HCT116 (cell line): ENCODE measurements around the gene SNX3. TPM values are rescaled to one million over a fixed set of nuclear protein-coding genes. Genes with fewer than 3 reads are reported as not detected.

Experiments
- ATAC-seq: fragments of 200-7000 bp; cut with Tn5 transposase; 2 replicates; pipeline ENCODE4 v1.9.1; 2020; ENCODE audit warnings: mild to moderate bottlenecking, moderate library complexity
- BruUV-seq: library from RNA; stranded (reverse); fragments of 400-500 nt; replicated peaks from 2 replicates; lab custom pipeline; 2021; lab: Mats Ljungman, UMichigan
- CTCF ChIA-PET: fragments of 300-600 bp; sonication (Branson Sonifier 250); formaldehyde crosslinking; loops from one replicate; lab custom pipeline; 2021; ENCODE audit warnings: antibody characterized with exemption; lab: Charles Lee
- POLR2A ChIA-PET: fragments of 300-600, 350-600 bp; sonication (Branson Sonifier 250); formaldehyde crosslinking; loops from one replicate; lab custom pipeline; 2021; ENCODE audit warnings: antibody characterized with exemption; lab: Charles Lee
- RAD21 ChIA-PET, 2 experiments: fragments of 300-600 bp; sonication (Branson Sonifier 250); formaldehyde crosslinking; loops; one replicate each; lab custom pipeline; 2023; ENCODE audit warnings: low total read pairs in 2 of 2; ENCODE audit not compliant: uncharacterized antibody in 2 of 2, unreplicated experiment in 2 of 2, low non-redundant PET in 1 of 2; lab: Charles Lee
- DNase-seq: peaks from one replicate; pipeline ENCODE4 v3.0.0-alpha.2; 2010; ENCODE audit warnings: low read depth, low spot score
- H2AFZ ChIP-seq: fragments of 200-600 bp; shearing (Covaris generic), sonication (generic); 2 replicates; pipeline ENCODE4 v1.6.1; 2017; ENCODE audit warnings: low read depth, mixed run types, mixed read lengths, antibody characterized with exemption, low read length; ENCODE audit not compliant: poor library complexity, severe bottlenecking
- H3K27ac ChIP-seq: 2 replicates; pipeline ENCODE4 v1.5.1; 2012; ENCODE audit warnings: low read depth, low read length
- H3K27me3 ChIP-seq: fragments of 200-600 bp; sonication (generic); 2 replicates; pipeline ENCODE4 v1.6.1; 2016; ENCODE audit warnings: mixed run types, low read length, mixed read lengths; ENCODE audit not compliant: insufficient read depth
- H3K36me3 ChIP-seq, 2 experiments: fragments of 200-500 bp in 1 of 2; fragments of 200-600 bp in 1 of 2; sonication (Bioruptor generic) in 1 of 2; sonication (generic) in 1 of 2; 2 replicates each; pipeline versions ENCODE4 v1.5.1 to v1.6.1; 2014 to 2016; ENCODE audit warnings: low read length in 2 of 2, inconsistent platforms in 1 of 2, mixed read lengths in 1 of 2, mixed run types in 1 of 2; ENCODE audit not compliant: insufficient read depth in 2 of 2, control insufficient read depth in 1 of 2
- H3K4me1 ChIP-seq, 2 experiments: fragments of 200-600 bp in 1 of 2; sonication (generic) in 1 of 2; 2 replicates each; pipeline versions ENCODE4 v1.5.1 to v1.6.1; 2012 to 2017; ENCODE audit warnings: low read length in 2 of 2, inconsistent platforms in 1 of 2, mild to moderate bottlenecking in 1 of 2, mixed read lengths in 1 of 2, mixed run types in 1 of 2, moderate library complexity in 1 of 2; ENCODE audit not compliant: insufficient read depth in 2 of 2, control insufficient read depth in 1 of 2
- H3K4me2 ChIP-seq: fragments of 200-600 bp; sonication (generic); 2 replicates; pipeline ENCODE4 v1.6.1; 2017; ENCODE audit warnings: mixed run types, low read length, mixed read lengths
- H3K4me3 ChIP-seq, 2 experiments: fragments of 200-600 bp in 1 of 2; sonication (generic) in 1 of 2; replicated peaks in 1 of 2; 2 replicates each; pipeline ENCODE4 v1.5.1; 2011 to 2016; ENCODE audit warnings: low read length in 2 of 2, control low read depth in 1 of 2, low read depth in 1 of 2, mild to moderate bottlenecking in 1 of 2, mixed read lengths in 1 of 2, mixed run types in 1 of 2
- H3K79me2 ChIP-seq: fragments of 200-600 bp; sonication (generic); 2 replicates; pipeline ENCODE4 v1.6.1; 2017; ENCODE audit warnings: mild to moderate bottlenecking, mixed run types, low read length, moderate library complexity, mixed read lengths; ENCODE audit not compliant: insufficient read depth
- H3K9ac ChIP-seq: fragments of 200-600 bp; sonication (generic); 2 replicates; pipeline ENCODE4 v1.6.1; 2016; ENCODE audit warnings: low read length, mixed read lengths
- H3K9me2 ChIP-seq: fragments of 200-600 bp; sonication (generic), shearing (Covaris generic); 2 replicates; pipeline ENCODE4 v1.6.1; 2017; ENCODE audit warnings: mixed run types, mild to moderate bottlenecking, moderate library complexity; ENCODE audit not compliant: insufficient read depth
- H3K9me3 ChIP-seq, 2 experiments: fragments of 200-500 bp in 1 of 2; fragments of 200-600 bp in 1 of 2; sonication (Bioruptor generic) in 1 of 2; sonication (generic) in 1 of 2; 2 replicates each; pipeline ENCODE4 v1.6.1; 2014 to 2017; ENCODE audit warnings: low read length in 2 of 2, mixed read lengths in 2 of 2, inconsistent platforms in 1 of 2, low read depth in 1 of 2, mild to moderate bottlenecking in 1 of 2, mixed run types in 1 of 2, moderate library complexity in 1 of 2; ENCODE audit not compliant: control insufficient read depth in 1 of 2, insufficient read depth in 1 of 2
- H4K20me1 ChIP-seq: fragments of 200-600 bp; sonication (generic), shearing (Covaris generic); 2 replicates; pipeline ENCODE4 v1.6.1; 2017; ENCODE audit warnings: mixed run types, mild to moderate bottlenecking, moderate library complexity; ENCODE audit not compliant: insufficient read depth
- CBX3 ChIP-seq: IDR thresholded peaks from 2 replicates; pipeline ENCODE4 v1.6.1; 2012; ENCODE audit warnings: low read depth
- EGR1 ChIP-seq: IDR thresholded peaks from 2 replicates; pipeline ENCODE4 v1.6.1; 2012; ENCODE audit warnings: low read depth
- ELF1 ChIP-seq: IDR thresholded peaks from 2 replicates; pipeline ENCODE4 v1.6.1; 2012; ENCODE audit warnings: low read depth, borderline replicate concordance
- EZH2 ChIP-seq: fragments of 200-600 bp; sonication (generic); IDR thresholded peaks from 2 replicates; pipeline ENCODE4 v1.6.1; 2017; ENCODE audit warnings: antibody characterized with exemption, mixed run types
- EZH2phosphoT487 ChIP-seq: fragments of 200-600 bp; IDR thresholded peaks from 2 replicates; pipeline ENCODE4 v1.6.1; 2018; ENCODE audit warnings: antibody characterized with exemption, borderline replicate concordance
- FOSL1 ChIP-seq: IDR thresholded peaks from 2 replicates; pipeline ENCODE4 v1.6.1; 2012; ENCODE audit warnings: low read depth
- JUND ChIP-seq: IDR thresholded peaks from 2 replicates; pipeline ENCODE4 v1.6.1; 2012
- MAX ChIP-seq: IDR thresholded peaks from 2 replicates; pipeline ENCODE4 v1.6.1; 2012
- POLR2A ChIP-seq: IDR thresholded peaks from 2 replicates; pipeline ENCODE4 v1.7.0; 2011; ENCODE audit warnings: borderline replicate concordance; ENCODE audit not compliant: insufficient read depth, insufficient read length; ENCODE audit errors: extremely low read depth
- POLR2AphosphoS5 ChIP-seq: IDR thresholded peaks from 2 replicates; pipeline ENCODE4 v1.6.1; 2011; ENCODE audit warnings: mild to moderate bottlenecking, low read depth, low read length, moderate library complexity
- RAD21 ChIP-seq: IDR thresholded peaks from 2 replicates; pipeline ENCODE4 v1.6.1; 2012; ENCODE audit warnings: low read depth, mild to moderate bottlenecking
- SIN3A ChIP-seq: IDR thresholded peaks from 2 replicates; pipeline ENCODE4 v1.6.1; 2012; ENCODE audit warnings: low read depth
- SRF ChIP-seq: IDR thresholded peaks from 2 replicates; pipeline ENCODE4 v1.6.1; 2012; ENCODE audit warnings: low read depth
- TCF7L2 ChIP-seq: IDR thresholded peaks from 2 replicates; pipeline ENCODE4 v1.7.0; 2011; ENCODE audit warnings: borderline replicate concordance, inconsistent platforms; ENCODE audit not compliant: insufficient read depth, insufficient read length; ENCODE audit errors: extremely low read depth
- ZBTB33 ChIP-seq: IDR thresholded peaks from 2 replicates; pipeline ENCODE4 v1.6.1; 2011; ENCODE audit warnings: mild to moderate bottlenecking, low read length, moderate library complexity; ENCODE audit not compliant: insufficient replicate concordance; ENCODE audit errors: extremely low read depth
- ZFX ChIP-seq: fragments of 450-650 bp; IDR thresholded peaks from 2 replicates; pipeline ENCODE4 v1.6.1; 2017
- ZNF274 ChIP-seq: fragments of 200-500 bp; sonication (Bioruptor generic); IDR thresholded peaks from 2 replicates; pipeline ENCODE4 v1.6.1; 2014; ENCODE audit warnings: mild to moderate bottlenecking, low read depth, low read length, inconsistent platforms
- intact Hi-C: fragments of 100-400 bp; cut with micrococcal nuclease; formaldehyde crosslinking; loops from 2 replicates; pipeline ENCODE4 v1.10.0; 2022
- total RNA-seq: library from RNA; stranded (reverse); gene quantifications from one replicate; pipeline ENCODE4 v1.2.1, GENCODE V29; 2021; ENCODE audit not compliant: unreplicated experiment
- TF ChIP-seq, protein P1 (sequence below): IDR thresholded peaks from 2 replicates; pipeline ENCODE4 v1.6.1; 2012; ENCODE audit warnings: low read depth
- TF ChIP-seq, protein P2 (sequence below): IDR thresholded peaks from 2 replicates; pipeline ENCODE4 v1.6.1; 2012
- TF ChIP-seq, protein P3 (sequence below), 3 experiments: fragments of 200-600 bp in 1 of 3; sonication (generic) in 1 of 3; IDR thresholded peaks in 2 of 3; conservative IDR thresholded peaks in 1 of 3; 2 replicates each; pipeline ENCODE4 v1.5.1; 2012 to 2017; ENCODE audit warnings: low read depth in 2 of 3, low read length in 2 of 3, antibody characterized with exemption in 1 of 3, borderline replicate concordance in 1 of 3, control low read depth in 1 of 3, mild to moderate bottlenecking in 1 of 3, mixed read lengths in 1 of 3, mixed run types in 1 of 3, moderate library complexity in 1 of 3; ENCODE audit not compliant: insufficient read depth in 1 of 3

Gene SNX3
- total RNA-seq, 1 experiment from 2014 or later = 111 TPM

DNA sequence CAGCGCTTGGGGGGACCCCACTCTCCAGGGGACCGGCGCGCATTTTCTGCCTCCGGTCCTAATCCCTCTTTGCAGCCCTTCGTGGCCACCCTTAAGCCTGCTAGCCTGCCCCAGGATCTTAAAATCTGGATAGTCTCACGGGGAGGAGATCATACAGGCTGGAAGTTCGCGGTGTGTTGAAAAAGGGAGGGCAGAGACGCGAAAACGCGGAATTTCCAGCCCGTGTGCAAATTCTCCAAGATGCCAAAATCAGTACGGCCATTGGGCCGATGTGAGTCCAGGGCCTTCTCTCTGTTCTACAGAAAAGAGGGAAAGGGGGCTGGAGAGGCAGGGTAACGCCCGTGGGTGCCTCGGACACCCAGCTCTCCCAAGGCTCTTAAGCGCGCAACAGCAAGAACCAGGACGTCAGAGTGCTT is 85.7 kb downstream of the SNX3 start:
- ChIA-PET RAD21 (no interaction called here), CTCF (no interaction called here), POLR2A (no interaction called here)
- Histone ChIP-seq H3K27ac (no peak overlapping the region), H4K20me1 (no peaks in the 10 kb centered on the region), H3K79me2 (no peaks in the 10 kb centered on the region), H3K9ac (no peak overlapping the region), H3K27me3 (no peaks in the 10 kb centered on the region), H3K36me3 (no peaks in the 10 kb centered on the region), H3K4me2 (no peak overlapping the region), H2AFZ (no peak overlapping the region), H3K4me3 (no peak overlapping the region), H3K9me3 (no peaks in the 10 kb centered on the region), H3K9me2 (no peaks in the 10 kb centered on the region), H3K4me1 (no peaks in the 10 kb centered on the region)
- ATAC-seq (no peak), DNase-seq (no peak)
- no TSS peak for BruUV-seq
- intact Hi-C loops = no loop called here
- TF ChIP-seq, protein P1, sequence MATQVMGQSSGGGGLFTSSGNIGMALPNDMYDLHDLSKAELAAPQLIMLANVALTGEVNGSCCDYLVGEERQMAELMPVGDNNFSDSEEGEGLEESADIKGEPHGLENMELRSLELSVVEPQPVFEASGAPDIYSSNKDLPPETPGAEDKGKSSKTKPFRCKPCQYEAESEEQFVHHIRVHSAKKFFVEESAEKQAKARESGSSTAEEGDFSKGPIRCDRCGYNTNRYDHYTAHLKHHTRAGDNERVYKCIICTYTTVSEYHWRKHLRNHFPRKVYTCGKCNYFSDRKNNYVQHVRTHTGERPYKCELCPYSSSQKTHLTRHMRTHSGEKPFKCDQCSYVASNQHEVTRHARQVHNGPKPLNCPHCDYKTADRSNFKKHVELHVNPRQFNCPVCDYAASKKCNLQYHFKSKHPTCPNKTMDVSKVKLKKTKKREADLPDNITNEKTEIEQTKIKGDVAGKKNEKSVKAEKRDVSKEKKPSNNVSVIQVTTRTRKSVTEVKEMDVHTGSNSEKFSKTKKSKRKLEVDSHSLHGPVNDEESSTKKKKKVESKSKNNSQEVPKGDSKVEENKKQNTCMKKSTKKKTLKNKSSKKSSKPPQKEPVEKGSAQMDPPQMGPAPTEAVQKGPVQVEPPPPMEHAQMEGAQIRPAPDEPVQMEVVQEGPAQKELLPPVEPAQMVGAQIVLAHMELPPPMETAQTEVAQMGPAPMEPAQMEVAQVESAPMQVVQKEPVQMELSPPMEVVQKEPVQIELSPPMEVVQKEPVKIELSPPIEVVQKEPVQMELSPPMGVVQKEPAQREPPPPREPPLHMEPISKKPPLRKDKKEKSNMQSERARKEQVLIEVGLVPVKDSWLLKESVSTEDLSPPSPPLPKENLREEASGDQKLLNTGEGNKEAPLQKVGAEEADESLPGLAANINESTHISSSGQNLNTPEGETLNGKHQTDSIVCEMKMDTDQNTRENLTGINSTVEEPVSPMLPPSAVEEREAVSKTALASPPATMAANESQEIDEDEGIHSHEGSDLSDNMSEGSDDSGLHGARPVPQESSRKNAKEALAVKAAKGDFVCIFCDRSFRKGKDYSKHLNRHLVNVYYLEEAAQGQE = no peak
- no peak for TF ChIP-seq TCF7L2
- no peak for TF ChIP-seq SIN3A
- no peak for TF ChIP-seq EGR1
- no peak for TF ChIP-seq ZFX
- TF ChIP-seq FOSL1 = no peak
- no peak for TF ChIP-seq ELF1
- TF ChIP-seq POLR2AphosphoS5 = no peak
- TF ChIP-seq EZH2 = no peak
- no peak for TF ChIP-seq ZNF274
- TF ChIP-seq, protein P2, sequence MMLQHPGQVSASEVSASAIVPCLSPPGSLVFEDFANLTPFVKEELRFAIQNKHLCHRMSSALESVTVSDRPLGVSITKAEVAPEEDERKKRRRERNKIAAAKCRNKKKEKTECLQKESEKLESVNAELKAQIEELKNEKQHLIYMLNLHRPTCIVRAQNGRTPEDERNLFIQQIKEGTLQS = no peak
- TF ChIP-seq EZH2phosphoT487 = no peak
- TF ChIP-seq, protein P3, sequence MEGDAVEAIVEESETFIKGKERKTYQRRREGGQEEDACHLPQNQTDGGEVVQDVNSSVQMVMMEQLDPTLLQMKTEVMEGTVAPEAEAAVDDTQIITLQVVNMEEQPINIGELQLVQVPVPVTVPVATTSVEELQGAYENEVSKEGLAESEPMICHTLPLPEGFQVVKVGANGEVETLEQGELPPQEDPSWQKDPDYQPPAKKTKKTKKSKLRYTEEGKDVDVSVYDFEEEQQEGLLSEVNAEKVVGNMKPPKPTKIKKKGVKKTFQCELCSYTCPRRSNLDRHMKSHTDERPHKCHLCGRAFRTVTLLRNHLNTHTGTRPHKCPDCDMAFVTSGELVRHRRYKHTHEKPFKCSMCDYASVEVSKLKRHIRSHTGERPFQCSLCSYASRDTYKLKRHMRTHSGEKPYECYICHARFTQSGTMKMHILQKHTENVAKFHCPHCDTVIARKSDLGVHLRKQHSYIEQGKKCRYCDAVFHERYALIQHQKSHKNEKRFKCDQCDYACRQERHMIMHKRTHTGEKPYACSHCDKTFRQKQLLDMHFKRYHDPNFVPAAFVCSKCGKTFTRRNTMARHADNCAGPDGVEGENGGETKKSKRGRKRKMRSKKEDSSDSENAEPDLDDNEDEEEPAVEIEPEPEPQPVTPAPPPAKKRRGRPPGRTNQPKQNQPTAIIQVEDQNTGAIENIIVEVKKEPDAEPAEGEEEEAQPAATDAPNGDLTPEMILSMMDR (IDR thresholded peaks at IDR 0.05 in 2 of 3, conservative IDR thresholded peaks at IDR 0.05 in 1 of 3; ENCODE audit: borderline replicate concordance in 1 of 3, insufficient read depth in 1 of 3, low read depth in 2 of 3, low read length in 2 of 3) = no peak
- TF ChIP-seq CBX3 = no peak
- no peak for TF ChIP-seq ZBTB33
- no peak for TF ChIP-seq RAD21
- TF ChIP-seq SRF = no peak
- no peak for TF ChIP-seq MAX
- TF ChIP-seq POLR2A = no peak
- no peak for TF ChIP-seq JUND
